ENCODE measurements around the gene PCMTD2.
A peak's percentile ranks its signal among the peaks of the same experiment; 100 is the strongest.

PCMTD2 gene

DNA sequence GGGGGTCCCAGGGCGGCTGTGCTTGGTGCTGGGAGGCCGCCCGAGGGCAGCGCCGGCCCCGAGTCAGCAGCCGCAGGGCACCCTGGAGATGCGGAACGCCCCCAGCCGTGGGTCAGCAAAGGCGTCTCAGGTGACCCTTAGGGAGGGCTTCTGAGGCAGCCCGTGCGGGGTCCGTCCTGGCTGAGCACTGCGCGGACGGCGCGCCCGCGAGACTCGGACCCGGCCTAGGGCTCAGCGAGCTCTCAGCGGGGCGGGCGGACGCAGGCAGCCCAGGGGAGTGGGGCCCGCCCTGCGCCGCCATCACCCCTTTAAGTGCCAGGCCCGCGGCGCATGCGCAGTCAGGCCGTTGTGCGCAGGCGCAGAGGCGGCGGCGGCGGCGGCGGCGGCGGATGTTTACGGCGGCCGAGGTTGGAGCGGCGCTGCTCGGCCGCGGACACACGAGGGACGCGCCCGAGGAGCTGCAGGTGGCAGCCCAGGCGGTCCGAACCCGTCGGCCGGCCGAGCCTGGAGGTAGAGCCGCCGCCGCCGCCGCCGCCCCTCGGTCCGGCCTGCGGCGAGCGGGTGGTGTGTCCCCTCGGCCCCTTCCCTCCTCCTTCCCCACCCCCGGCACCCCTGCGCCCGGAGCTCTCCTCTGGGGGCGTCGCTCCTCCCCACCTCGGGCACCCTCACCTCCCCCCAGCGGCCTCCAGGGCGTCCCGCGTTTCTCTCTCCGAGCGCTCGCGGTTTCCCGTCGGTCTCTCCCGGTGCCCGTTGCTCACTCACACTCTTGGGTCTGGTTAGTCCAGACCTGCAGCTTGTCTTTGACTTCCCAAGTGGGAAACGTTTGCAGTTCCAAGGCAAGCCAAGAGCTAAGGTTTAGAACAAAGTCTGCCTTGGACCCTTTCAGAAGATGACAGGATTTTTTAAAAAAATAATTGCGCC lies at the start of gene PCMTD2:
TSS of gene PCMTD2 (plus strand) at position 388 of the 921 bp plus-strand sequence. CDS start 4,218 bp downstream, outside the sequence.
- peak; percentile 76 for DNase-seq (ENCODE audit: low read depth)
- no peak for TF ChIP-seq CTCF (conservative IDR thresholded peaks at IDR 0.05; ENCODE audit: low read depth, low read length)
- H3K4me3 ChIP-seq (ENCODE audit: low read depth, low read length) = peak within 1 kb of the TSS; percentile 80

- no peak for TF ChIP-seq CTCF (conservative IDR thresholded peaks at IDR 0.05; ENCODE audit: low read depth, low read length)
- H3K4me3 ChIP-seq (ENCODE audit: low read depth, low read length) = no peak overlapping the region
- no peak for DNase-seq (ENCODE audit: low read depth)
Observed at GRCh38 chr20:64206614-64207013, 48.9 kb upstream of the PCMTD2 start.

DNA sequence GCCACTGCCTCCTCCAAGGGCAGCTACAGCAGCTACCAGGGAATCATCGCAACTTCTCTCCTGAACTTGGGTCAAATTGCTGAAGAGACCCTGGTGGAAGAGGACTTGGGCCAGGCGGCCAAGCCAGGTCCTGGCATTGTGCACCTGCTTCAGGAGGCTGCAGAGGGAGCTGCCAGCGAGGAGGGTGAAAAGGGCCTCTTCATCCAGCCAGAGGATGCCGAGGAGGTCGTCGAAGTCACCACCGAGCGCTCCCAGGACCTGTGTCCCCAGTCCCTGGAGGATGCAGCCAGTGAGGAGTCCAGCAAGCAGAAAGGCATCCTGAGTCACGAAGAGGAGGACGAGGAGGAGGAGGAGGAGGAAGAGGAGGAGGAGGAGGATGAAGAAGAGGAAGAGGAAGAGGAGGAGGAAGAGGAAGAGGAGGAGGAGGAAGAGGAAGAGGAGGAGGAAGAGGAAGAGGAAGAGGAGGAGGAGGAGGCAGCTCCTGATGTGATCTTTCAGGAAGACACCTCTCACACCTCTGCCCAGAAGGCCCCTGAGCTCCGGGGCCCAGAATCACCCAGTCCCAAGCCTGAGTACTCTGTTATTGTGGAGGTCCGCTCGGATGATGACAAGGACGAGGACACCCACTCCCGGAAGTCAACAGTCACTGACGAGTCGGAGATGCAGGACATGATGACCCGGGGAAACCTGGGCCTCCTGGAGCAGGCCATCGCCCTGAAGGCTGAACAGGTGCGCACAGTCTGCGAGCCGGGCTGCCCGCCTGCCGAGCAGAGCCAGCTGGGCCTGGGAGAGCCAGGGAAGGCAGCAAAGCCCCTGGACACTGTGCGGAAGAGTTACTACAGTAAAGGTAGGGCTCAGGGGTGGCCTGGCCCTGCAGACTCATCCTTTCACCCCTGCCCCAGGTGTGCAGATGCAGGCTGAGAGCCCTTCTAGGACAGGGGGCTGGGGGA lies 47.6 kb upstream of the PCMTD2 start:
- TF ChIP-seq CTCF (conservative IDR thresholded peaks at IDR 0.05; ENCODE audit: low read depth, low read length) = no peak
- DNase-seq (ENCODE audit: low read depth) = no peak
- H3K4me3 ChIP-seq (ENCODE audit: low read depth, low read length) = no peak overlapping the region

GRCh38 chr20:64209148-64209547 lies 46.4 kb upstream of the PCMTD2 start:
- H3K4me3 ChIP-seq (ENCODE audit: low read depth, low read length) = no peak overlapping the region
- DNase-seq (ENCODE audit: low read depth) = no peak
- no peak for TF ChIP-seq CTCF (conservative IDR thresholded peaks at IDR 0.05; ENCODE audit: low read depth, low read length)

GRCh38 chr20:64210656-64211369 lies 44.7 kb upstream of the PCMTD2 start:
- no peak overlapping the region for H3K4me3 ChIP-seq (ENCODE audit: low read depth, low read length)
- TF ChIP-seq CTCF (conservative IDR thresholded peaks at IDR 0.05; ENCODE audit: low read depth, low read length) = no peak
- DNase-seq (ENCODE audit: low read depth) = no peak

DNA sequence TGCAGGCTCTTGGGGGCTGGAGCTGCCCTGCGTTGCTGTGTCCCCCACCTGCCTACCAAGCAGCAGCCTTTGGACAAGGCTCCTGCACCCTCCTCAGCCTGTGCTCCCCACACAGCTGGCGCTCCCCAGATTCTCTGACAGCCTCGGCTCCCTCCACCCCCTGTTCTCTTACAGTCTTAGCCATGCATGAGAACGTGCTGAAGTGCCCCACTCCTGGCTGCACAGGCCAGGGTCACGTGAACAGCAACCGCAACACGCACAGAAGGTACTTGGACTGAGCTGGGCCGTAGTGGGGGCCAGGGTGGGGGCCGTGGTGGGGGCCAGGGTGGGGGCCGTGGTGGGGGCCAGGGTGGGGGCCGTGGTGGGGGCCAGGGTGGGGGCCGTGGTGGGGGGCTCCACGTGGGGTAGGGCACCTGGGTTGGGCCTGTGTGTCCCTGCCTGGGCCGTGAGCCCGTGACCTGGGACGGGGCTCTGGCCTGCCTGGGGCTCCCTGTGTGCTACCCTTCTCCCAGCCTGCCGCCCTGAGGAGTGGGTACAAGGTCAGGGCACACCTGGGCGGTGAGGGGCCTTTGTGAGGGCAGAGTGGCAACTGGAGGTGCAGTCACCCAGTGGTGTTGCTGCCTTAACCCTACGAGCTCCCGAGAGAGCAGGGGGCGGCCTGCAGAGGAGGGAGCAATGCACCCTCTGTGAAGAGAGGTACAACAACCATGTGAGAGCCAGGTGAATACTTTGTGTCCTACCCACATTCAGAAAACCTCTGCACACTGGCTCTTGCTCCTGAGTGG lies 43.5 kb upstream of the PCMTD2 start:
- H3K4me3 ChIP-seq (ENCODE audit: low read depth, low read length) = no peak overlapping the region
- no peak for TF ChIP-seq CTCF (conservative IDR thresholded peaks at IDR 0.05; ENCODE audit: low read depth, low read length)
- DNase-seq (ENCODE audit: low read depth) = no peak
